HuH-7.5 (cell line): ENCODE results near the gene LIMK2.
"Not testable (repeated sequence)": the region's sequence is repeated elsewhere in the genome, so short reads cannot be mapped to it uniquely, and the experiment has no call there.

Source experiments
- DNase-seq: peaks from one replicate; pipeline ENCODE4 v3.0.0; 2011; ENCODE audit warnings: low spot score

Gene LIMK2

DNA sequence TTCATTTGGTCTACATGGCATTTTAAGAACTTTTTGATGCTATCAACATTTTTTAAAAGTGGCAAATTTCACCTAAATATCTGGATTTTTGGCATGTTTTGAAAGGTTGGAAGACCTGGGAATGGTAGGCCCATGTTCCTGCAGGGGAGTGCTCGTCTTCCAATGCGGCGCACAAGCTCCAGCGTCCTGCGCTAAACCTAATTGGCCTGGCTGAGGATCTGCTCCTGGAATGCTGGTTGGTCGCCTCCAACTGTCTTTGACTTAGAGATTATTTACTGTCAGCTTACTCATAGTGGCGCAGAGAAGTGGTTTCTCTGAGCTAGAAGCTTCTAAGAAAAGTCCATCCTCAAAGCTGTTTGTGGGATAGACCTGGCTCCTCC, 626 bp upstream of the LIMK2 start:
- DNase-seq = no peak

DNA sequence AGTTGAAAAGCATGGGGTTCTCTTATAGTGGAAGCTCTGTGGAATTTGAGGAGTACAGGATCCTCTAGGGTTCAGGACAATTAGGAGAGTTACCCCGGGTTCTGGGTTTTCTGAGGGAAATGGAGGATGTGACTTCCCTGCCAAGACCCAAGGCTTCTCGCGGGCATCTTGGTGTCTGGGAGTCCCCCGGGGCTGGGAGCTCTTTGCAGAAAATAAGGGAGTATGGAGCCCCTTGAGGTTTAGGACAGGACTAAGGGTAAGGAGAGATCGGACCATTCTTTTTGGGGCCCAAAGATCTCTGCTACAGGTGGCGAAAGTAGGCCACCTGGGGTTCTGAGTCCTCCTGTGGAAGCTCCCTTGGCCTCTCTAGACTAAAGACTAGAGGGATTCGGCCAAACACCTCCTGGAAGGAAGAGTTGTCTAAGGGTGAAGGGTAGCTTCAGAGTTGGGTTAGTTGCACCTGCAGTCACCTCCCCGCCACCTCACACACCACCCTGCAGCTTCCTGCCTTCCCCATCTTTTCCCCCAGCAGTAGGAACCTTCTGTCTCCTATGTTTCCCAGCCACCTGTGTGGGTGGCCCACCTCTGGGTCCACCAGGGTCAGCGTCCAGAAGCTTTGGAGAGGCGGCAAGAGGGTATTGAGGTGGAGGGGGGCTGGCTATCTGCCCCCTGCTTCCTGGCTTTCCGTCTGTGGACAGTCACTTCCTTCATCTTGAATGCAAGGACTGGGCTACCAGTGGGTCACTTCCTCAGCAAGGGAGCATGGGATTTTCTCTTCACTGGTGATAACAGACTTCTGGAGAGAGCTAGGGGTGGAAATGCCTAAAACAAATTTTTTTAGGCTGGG, 908 bp downstream of the LIMK2 start:
- no peak for DNase-seq

GRCh38 chr22:31215018-31215535, 3.0 kb downstream of the LIMK2 start:
- DNase-seq = no peak

GRCh38 chr22:31218565-31219262, 6.6 kb downstream of the LIMK2 start:
- DNase-seq = no peak

DNA sequence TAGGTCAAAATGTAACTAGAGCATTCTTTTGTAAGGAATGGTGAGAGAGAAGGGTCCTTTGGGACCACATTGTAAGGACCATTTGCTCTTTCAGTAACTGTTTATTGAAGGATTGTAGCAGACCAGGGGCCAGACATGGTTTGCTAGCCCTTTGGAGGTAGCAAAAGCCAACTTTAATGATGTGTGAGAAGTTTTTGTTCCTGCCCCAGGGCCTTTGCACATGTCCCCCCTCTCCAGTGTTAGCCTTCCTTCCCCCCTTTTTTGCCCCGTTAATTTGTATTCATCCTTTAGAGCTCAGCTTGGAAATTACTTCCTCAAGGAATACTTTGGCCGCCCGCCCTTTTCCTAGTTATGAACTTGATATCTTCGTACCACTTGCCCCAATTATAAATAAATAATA, 9.0 kb downstream of the LIMK2 start:
- no peak for DNase-seq

DNA sequence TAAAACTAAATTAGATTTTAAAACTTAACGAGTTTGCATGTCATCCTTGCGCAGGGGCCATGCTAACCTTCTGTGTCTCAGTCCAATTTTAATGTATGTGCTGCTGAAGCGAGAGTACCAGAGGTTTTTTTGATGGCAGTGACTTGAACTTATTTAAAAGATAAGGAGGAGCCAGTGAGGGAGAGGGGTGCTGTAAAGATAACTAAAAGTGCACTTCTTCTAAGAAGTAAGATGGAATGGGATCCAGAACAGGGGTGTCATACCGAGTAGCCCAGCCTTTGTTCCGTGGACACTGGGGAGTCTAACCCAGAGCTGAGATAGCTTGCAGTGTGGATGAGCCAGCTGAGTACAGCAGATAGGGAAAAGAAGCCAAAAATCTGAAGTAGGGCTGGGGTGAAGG, 10.6 kb downstream of the LIMK2 start:
- no peak for DNase-seq

DNA sequence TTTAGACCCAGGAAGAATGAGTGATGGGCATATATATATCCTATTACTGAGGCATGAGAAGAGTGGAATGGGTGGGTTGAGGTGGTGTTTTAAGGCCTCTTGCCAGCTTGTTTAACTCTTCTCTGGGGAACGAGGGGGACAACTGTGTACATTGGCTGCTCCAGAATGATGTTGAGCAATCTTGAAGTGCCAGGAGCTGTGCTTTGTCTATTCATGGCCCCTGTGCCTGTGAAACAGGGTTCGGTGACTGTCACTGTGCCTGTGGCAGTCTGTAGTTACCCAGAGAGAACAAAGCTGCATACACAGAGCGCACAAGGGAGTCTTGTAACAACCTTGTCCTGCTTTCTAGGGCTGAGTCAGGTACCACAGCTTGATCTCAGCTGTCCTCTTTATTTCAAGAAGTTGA, 11.7 kb downstream of the LIMK2 start:
- no peak for DNase-seq

DNA sequence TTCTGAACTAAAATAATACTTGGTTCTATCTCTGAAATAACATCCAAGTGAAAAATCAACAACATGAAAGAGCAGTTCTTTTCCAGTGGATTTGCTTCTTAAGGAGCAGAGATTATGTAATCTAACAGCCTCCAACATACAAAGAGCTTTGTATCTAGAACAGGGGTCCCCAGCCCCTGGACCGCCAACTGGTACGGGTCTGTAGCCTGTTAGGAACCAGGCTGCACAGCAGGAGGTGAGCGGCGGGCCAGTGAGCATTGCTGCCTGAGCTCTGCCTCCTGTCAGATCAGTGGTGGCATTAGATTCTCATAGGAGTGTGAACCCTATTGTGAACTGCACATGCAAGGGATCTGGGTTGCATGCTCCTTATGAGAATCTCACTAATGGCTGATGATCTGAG, 12.6 kb downstream of the LIMK2 start:
- not testable (repeated sequence) for DNase-seq

DNA sequence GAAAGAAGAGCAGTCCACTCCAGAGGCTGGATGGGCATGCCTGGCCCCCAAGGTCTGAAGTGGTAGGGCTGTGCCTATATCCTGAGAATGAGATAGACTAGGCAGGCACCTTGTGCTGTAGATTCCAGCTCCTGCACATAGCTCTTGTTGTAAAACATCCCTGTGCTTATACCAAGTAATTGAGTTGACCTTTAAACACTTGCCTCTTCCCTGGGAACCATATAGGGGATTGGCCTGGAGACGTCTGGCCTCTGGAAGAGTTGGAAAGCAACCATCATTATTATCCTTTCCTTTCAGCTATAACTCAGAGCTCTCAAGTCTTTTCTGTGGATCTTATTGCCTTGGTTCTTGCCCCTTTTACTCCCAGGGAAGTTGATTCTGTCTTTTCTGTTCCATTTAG, 15.1 kb downstream of the LIMK2 start:
- no peak for DNase-seq

- DNase-seq = no peak
Measured at GRCh38 chr22:31229402-31230079, 17.4 kb downstream of the LIMK2 start.

- no peak for DNase-seq
Measured at GRCh38 chr22:31230155-31230870, 18.2 kb downstream of the LIMK2 start.

DNA sequence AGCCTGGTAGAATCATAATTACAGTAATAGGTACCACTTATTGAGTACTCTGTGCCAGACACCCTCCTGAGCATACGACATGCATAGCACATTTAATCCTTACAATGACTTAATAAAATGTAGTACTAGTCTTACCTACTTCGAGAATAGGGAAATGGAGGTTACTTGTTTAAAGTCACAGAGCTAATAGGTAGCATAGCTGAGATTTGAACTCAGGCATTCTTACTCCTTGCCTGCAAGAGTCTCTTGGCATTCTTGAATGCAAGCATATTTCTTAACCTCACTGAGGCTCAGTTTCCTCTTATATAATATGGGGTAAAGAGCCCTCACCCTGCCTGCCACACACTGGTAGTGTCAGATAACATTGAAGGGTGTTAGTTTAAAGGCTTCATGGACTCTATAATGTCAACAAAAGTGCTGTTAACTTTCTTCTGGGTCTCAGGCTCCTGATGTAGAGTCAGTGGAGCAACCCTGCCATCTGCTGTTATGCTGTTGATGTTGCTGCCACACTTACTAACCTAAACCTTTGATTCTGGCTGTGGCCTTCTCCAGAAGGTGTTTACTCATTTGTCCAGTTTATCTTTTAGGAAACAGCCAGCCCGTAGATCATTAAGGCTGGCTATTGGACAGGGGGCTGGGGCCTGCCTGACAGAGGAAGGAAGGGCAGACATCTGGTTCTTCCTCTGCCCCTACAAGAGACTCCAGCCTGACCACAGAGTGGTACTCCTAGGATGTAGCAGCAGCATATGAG, 18.9 kb downstream of the LIMK2 start:
- no peak for DNase-seq

GRCh38 chr22:31233001-31233400, 20.9 kb downstream of the LIMK2 start:
- DNase-seq = no peak

GRCh38 chr22:31235081-31235480, 23.0 kb downstream of the LIMK2 start:
- no peak for DNase-seq

- DNase-seq = not testable (repeated sequence)
Measured at GRCh38 chr22:31236044-31236443, 23.9 kb downstream of the LIMK2 start.

- DNase-seq = no peak
Measured at GRCh38 chr22:31238057-31238456, 26.0 kb downstream of the LIMK2 start.

DNA sequence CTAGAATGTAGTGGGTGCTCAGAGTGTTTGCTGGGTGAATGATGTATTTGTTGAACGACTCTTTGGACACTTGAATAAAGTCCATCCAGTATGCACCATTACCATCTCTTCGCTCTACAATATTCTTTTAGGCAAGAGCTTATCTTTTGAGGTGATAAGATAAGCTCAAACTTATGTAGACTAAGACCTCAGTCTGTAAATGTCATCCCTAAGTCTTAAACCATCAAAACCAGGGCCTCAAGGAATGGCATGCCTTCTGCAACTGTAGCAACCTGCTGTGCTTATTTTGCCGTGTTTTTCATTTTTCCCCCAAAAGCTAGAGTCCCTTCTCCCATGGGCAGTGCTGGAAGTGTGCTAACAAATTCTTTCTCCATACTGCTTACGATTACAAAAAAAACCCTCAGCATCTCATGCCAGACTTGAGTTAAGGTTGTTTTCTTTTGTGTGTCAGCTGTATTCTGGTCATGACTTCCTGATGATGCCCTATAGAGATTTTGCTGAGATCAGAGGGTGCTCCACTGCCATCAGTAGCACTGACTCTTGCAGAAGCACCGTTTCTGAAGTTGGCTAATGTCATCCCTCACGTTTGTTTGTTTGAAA, 27.8 kb downstream of the LIMK2 start:
- DNase-seq = no peak

- no peak for DNase-seq
Measured at GRCh38 chr22:31241200-31241599, 29.1 kb downstream of the LIMK2 start.

DNA sequence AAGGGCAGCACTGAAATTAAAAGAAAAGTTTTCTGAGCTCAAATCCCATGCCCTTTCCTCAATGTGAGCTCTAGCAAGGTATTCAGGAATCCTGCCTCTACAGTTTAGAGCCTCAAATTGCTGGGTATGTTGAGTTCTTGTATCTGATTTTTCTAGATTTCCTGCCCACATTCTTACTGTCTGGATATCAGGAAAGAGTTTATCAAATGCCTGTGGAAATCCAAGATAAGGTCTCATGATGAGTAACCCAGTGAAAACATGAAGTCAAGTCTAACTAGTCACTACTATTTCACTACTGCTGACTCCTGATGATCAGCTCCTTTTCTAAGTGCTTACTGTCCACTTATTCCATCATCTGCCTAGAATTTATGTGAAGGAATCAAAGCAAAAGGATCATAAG, 29.8 kb downstream of the LIMK2 start:
- no peak for DNase-seq

GRCh38 chr22:31243339-31244045, 31.4 kb downstream of the LIMK2 start:
- DNase-seq = no peak
